SK-N-MC (cell line): Measurements from ENCODE around the gene PAFAH1B2.
"Not testable (repeated sequence)": the region's sequence is repeated elsewhere in the genome, so short reads cannot be mapped to it uniquely, and the experiment has no call there.

Experiments used
- DNase-seq: peaks from one replicate; pipeline ENCODE4 v3.0.0-alpha.2; 2011; ENCODE audit warnings: low read depth, low spot score
- H3K27ac ChIP-seq: fragments of 200-600 bp; sonication (generic); 2 replicates; pipeline ENCODE4 v1.5.1; 2016; ENCODE audit warnings: mixed run types
- H3K36me3 ChIP-seq: fragments of 200-600 bp; sonication (generic); 2 replicates; pipeline ENCODE4 v1.6.1; 2017; ENCODE audit warnings: antibody characterized with exemption, low read length, mixed read lengths; ENCODE audit not compliant: insufficient read depth
- H3K4me3 ChIP-seq: fragments of 200-600 bp; sonication (generic); 2 replicates; pipeline ENCODE4 v1.5.1; 2016
- H3K9ac ChIP-seq: fragments of 200-600 bp; sonication (generic); 2 replicates; pipeline ENCODE4 v1.8.0; 2017; ENCODE audit warnings: mixed run types, mixed read lengths; ENCODE audit not compliant: insufficient read length
- H3K9me3 ChIP-seq: fragments of 200-600 bp; sonication (generic); 2 replicates; pipeline ENCODE4 v1.6.1; 2017; ENCODE audit warnings: low read depth, mild to moderate bottlenecking, antibody characterized with exemption, low read length, moderate library complexity, mixed read lengths
- EZH2 ChIP-seq: fragments of 200-600 bp; sonication (generic); IDR thresholded peaks from one replicate; pipeline ENCODE4 v1.6.1; 2017; ENCODE audit warnings: antibody characterized with exemption
- FOXP2 ChIP-seq: optimal IDR thresholded peaks from 2 replicates; pipeline ENCODE3; 2011; ENCODE audit warnings: mild to moderate bottlenecking, moderate library complexity; ENCODE audit not compliant: insufficient read depth; ENCODE audit errors: extremely low read length, control extremely low read depth
- POLR2AphosphoS5 ChIP-seq: IDR thresholded peaks from 2 replicates; pipeline ENCODE4 v1.6.1; 2012; ENCODE audit warnings: mild to moderate bottlenecking, low read depth, low read length, borderline replicate concordance

The PAFAH1B2 gene

DNA sequence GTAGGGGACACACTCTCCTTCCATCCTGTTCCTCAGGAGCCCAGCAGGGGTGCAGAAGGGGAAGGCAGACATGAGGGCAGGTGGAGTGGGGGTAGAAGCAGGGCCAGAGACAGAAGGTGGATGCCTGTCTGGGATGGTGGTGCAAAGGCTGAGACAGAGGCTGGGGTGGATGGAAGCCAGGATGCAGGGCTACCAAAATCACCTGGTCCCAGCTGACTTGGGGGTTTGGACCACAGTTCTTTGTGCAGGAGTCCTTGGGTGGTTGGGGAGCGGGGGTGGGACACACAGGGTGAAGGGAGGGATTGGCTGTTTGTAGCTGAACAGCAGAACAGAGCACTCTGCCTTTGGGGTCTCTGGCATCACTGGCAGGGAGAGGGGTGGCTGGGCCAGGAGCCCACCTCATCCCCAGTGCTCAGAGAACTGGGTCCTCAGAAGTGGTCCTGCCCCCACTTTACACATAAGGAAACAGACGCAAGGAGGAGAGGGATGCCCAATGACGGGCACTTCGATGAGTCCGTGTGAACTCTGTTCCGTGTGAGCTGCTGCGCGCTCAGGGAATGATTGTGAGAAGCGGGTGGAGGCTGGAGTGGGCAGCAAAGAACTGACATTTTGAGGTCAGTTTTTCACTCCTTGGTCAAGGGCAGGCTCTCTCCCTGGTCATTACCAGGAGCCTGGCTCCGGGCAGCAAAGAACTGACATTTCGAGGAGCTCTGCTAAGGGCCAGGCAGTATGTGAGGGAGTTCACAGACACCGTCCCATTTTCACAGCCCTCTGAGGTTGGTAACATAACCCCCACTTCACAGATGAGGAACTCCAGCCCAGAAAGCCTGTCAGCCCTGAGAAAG, 56.9 kb downstream of the PAFAH1B2 start:
- Histone ChIP-seq H3K9ac (no peak overlapping the region), H3K9me3 (no peaks in the 10 kb centered on the region), H3K36me3 (no peaks in the 10 kb centered on the region), H3K27ac (no peak overlapping the region), H3K4me3 (no peak overlapping the region)
- no peak for DNase-seq
- no peak for TF ChIP-seq EZH2
- TF ChIP-seq POLR2AphosphoS5: no peak
- TF ChIP-seq FOXP2: no peak

DNA sequence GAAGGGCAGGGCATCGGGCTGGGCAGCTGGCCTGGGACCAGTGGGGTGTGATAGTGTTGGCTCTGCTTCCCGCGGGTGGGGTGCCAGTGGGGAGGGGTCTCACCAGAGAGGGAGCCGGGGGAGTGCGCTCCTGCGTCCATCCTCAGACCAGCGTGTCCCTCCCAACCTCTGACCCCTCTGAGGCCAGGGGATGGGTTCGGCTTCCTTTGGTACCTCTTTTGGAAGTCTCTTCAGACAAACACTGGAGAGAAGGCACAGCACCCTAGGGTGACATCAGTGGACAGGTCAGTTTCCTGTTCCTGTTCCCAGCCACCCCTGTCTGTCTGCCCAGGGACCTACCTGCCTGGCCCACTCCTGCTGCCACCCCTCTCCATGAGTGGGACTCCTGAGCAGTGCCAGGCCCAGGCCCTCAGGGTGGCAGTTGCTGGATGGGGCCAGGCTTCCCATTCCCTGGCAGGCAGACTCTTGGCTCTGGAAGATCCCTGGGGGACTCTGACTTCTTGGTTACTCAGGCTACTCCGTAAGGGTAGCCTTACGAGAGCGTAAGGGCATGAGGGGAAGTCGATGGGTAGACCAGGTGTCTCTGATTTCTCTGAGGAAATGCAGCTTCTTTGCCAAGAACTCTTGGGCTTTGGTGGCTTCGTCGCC, 57.7 kb downstream of the PAFAH1B2 start:
- H3K9me3 ChIP-seq: no peaks in the 10 kb centered on the region
- DNase-seq: no peak
- H3K4me3 ChIP-seq: no peak overlapping the region
- TF ChIP-seq EZH2 (no peak), POLR2AphosphoS5 (no peak), FOXP2 (no peak)
- no peak overlapping the region for H3K9ac ChIP-seq
- no peaks in the 10 kb centered on the region for H3K36me3 ChIP-seq
- no peak overlapping the region for H3K27ac ChIP-seq

DNA sequence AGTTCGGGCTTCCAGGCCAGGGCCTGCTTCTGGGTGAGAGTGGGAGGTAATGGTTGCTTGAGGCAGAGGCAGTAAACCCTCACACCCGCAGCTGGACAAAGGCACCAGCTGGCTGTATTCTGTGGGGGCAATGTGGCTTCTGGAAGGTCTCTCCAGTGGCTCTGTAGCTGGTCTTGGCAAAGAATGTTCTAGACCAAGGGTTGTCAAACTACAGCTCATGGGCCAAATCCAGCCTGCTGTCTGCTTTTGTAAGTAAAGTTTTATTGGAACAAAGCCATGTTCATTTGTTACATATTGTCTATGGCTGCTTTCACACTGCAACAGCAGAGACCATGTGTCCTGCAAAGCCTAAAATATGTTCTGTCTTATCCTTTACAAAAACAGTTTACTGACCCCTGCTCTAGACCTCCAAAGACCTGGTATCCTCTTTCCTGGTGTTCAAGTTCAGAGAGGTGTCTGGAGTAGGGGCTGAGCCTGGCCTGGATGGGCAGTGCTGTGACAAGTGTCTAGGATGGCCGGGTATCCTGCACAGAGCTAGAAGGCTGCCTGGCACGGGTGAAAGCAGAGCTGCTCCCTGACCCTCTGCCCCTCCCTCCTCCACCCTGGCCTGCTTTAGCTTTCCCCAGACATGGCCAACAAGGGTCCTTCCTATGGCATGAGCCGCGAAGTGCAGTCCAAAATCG, 58.4 kb downstream of the PAFAH1B2 start:
- TF ChIP-seq EZH2 (no peak), POLR2AphosphoS5 (no peak), FOXP2 (no peak)
- Histone ChIP-seq H3K9ac (no peak overlapping the region), H3K36me3 (no peaks in the 10 kb centered on the region), H3K27ac (no peak overlapping the region), H3K4me3 (no peak overlapping the region), H3K9me3 (no peaks in the 10 kb centered on the region)
- DNase-seq: no peak

DNA sequence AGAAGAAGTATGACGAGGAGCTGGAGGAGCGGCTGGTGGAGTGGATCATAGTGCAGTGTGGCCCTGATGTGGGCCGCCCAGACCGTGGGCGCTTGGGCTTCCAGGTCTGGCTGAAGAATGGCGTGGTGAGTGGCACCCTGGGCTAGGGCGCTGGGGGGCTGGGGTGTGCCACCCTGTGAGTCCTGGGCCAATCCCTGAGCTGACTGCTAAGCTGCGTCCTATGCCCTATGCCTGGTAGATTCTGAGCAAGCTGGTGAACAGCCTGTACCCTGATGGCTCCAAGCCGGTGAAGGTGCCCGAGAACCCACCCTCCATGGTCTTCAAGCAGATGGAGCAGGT, 59.0 kb downstream of the PAFAH1B2 start:
- no peak overlapping the region for H3K9ac ChIP-seq
- DNase-seq: no peak
- H3K27ac ChIP-seq: no peak overlapping the region
- H3K36me3 ChIP-seq: no peaks in the 10 kb centered on the region
- H3K9me3 ChIP-seq: no peaks in the 10 kb centered on the region
- no peak overlapping the region for H3K4me3 ChIP-seq
- TF ChIP-seq POLR2AphosphoS5 (no peak), FOXP2 (no peak), EZH2 (no peak)

DNA sequence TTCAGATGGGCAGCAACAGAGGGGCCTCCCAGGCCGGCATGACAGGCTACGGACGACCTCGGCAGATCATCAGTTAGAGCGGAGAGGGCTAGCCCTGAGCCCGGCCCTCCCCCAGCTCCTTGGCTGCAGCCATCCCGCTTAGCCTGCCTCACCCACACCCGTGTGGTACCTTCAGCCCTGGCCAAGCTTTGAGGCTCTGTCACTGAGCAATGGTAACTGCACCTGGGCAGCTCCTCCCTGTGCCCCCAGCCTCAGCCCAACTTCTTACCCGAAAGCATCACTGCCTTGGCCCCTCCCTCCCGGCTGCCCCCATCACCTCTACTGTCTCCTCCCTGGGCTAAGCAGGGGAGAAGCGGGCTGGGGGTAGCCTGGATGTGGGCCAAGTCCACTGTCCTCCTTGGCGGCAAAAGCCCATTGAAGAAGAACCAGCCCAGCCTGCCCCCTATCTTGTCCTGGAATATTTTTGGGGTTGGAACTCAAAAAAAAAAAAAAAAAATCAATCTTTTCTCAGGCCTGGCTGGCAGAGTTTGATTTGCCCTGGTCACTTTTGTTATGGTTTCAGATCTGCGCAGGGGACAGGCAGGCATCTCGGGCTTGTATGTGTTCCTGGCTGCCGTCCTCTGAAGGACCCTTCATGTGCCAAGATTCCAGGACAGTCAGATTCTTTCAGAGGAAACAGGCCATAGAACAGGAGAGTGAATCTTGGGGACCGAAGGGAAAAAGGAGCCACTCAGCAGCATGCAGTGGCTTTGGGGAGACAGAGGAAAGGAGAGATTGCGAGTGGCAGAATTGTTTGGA, 60.4 kb downstream of the PAFAH1B2 start:
- Histone ChIP-seq H3K9ac (no peak overlapping the region), H3K4me3 (no peak overlapping the region), H3K36me3 (no peaks in the 10 kb centered on the region), H3K27ac (no peak overlapping the region), H3K9me3 (no peaks in the 10 kb centered on the region)
- TF ChIP-seq EZH2: no peak
- TF ChIP-seq FOXP2: no peak
- no peak for TF ChIP-seq POLR2AphosphoS5
- DNase-seq: no peak

DNA sequence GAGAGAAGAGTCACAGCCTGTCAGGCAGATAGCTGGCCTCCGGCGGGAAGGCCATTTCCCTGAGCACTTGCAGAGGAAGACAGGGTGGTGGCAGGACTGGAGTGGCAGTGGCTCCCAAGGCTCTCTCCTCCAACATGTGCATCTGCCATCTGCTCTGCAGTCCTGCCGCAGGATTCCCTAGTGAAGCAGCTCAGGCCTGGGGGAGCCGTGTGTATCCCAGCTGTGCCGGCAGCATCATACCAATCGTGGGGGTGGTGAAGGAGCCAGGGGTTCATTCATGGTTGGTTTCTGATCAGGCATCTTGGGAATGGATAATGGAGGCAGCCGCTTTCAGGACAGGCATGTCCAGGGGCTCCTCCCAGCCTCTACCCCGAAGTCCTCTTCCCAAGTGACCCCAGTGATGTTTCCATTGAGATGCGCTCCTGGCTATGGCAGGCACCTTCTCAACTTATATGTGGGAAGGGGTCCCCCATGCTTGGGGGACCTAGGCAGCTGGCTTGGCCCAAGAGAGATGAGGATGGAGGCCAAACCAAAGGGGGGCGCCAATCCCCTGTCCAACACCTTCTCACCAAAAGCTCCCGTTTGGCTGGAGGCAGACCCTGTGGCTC, 61.2 kb downstream of the PAFAH1B2 start:
- H3K4me3 ChIP-seq: no peak overlapping the region
- TF ChIP-seq POLR2AphosphoS5: no peak
- H3K36me3 ChIP-seq: no peaks in the 10 kb centered on the region
- H3K9me3 ChIP-seq: no peaks in the 10 kb centered on the region
- no peak overlapping the region for H3K27ac ChIP-seq
- no peak overlapping the region for H3K9ac ChIP-seq
- no peak for DNase-seq

DNA sequence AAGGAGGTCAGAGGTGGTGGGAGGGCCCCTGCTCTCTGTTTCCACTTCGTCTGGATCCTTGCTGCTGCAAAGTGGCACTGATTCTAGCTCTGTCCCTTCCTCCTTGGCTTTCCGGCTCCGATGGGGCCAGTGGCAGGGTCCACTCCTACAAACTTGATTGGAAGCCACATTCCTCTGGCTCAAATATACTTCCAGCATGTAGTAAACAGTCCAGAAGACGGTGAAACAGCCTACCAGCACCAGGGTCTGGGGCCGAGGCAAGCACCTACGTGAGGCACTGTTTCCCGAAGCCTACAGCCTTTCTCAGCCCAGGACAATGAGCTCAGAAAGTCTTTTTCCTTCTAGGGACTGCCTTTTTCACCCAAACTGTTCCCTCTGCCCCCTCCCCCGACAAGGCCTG, 62.0 kb downstream of the PAFAH1B2 start:
- not testable (repeated sequence) for H3K9me3 ChIP-seq, H3K27ac ChIP-seq, H3K36me3 ChIP-seq, H3K4me3 ChIP-seq, DNase-seq, H3K9ac ChIP-seq

DNA sequence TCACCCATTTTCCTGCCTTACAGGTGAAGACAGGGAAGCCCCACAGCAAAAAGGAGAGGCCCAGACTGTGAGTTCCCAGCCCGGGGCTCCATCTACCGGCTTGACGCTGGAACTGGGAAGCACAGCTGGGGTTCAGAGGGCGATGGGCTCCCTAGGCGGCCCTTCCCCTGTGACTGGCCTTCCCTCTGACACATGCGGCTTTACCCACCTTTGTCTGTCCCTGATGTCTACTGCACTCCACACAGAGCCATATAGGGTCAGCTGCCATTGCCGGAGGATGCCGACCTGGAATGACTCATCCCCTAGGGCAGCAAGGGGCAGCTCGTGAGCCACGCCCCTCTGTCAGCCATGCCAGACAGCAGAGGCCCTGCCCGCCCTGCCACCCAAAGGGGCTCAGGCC, 62.8 kb downstream of the PAFAH1B2 start:
- not testable (repeated sequence) for H3K4me3 ChIP-seq, H3K27ac ChIP-seq, H3K9me3 ChIP-seq, DNase-seq, H3K36me3 ChIP-seq, H3K9ac ChIP-seq

DNA sequence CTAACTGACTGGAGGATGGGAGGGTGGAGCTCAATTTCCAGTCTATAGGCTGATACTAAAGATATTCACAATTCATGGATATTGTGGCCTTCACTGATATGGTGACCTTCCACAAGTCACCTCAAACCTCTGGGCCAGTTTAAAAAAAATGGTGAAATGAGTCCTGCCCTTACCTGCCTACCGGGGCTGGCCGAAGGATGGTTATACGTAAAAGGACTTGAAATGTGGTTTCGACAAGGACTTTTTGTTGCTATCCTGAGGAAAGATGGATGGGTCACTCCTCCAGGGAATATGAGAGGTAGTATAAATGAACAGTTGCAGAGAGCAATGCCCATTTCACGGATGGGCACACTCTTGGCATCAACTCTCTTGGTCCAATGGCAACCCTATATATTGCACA, 63.4 kb downstream of the PAFAH1B2 start:
- H3K9ac ChIP-seq, H3K4me3 ChIP-seq, H3K9me3 ChIP-seq, DNase-seq, H3K27ac ChIP-seq, H3K36me3 ChIP-seq: not testable (repeated sequence)

DNA sequence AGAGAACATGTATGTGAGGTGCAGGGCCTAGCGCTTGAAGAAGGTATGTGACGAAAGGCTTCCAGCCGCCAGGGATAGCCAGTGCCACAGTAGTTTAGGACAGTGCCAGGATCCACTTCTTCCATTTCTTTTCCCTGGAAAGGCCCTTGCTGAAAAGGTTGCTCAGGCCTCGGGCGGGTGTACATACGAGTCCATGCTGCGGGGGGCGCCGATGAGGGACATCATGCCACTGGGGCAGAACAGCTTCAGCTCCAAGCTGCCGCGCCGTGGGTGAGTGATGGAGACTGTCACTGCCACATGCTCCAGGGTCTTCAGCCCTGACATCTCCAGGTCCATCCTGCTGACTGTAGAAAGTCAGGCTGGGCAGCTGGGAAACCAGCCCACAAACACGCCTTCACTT, 64.6 kb downstream of the PAFAH1B2 start:
- H3K27ac ChIP-seq, H3K36me3 ChIP-seq, H3K9ac ChIP-seq, H3K4me3 ChIP-seq, DNase-seq, H3K9me3 ChIP-seq: not testable (repeated sequence)

DNA sequence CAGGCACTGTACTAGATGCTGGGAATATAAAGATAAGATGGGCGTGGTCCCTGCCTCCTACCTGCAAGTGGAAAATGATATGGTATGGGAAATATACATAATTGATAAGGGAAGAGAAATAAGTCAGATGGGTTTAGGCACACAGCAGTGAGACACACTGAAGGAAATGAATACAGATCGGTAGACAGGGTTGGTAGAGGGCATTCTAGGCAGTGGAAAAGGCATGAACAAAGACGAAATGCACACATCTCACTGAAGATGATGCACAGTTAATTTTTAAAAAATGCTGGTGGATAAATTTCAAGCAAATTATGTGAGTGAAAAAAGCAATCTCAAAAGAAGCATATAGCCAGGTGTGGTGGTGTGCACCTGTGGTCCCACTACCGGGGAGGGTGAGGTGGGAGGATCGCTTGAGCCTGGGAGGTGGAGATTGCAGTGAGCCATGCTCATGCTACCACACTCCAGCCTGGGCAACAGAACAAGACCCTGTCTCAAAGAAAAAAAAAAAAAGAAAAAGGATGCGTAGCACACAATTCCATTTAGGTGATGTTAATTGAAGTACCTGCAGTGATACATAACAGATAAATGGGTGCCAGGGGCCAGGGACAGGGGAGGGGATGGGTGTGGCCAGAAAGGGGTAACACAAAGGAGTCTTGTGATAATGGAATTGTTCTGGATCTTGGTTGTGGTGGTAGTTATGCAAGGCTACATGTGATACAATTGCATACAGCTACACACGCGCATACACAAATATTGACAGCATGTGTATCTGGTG, 65.5 kb downstream of the PAFAH1B2 start:
- H3K27ac ChIP-seq, H3K36me3 ChIP-seq, H3K9me3 ChIP-seq, H3K4me3 ChIP-seq, DNase-seq, H3K9ac ChIP-seq: not testable (repeated sequence)
